Type B pancreatic cell (in vitro differentiated cells): ENCODE results near the gene NID1. TPM values are rescaled to one million over a fixed set of nuclear protein-coding genes. Genes with fewer than 3 reads are reported as not detected.

ENCODE experiments used
- DNase-seq: peaks from one replicate; pipeline ENCODE4 v3.0.0; 2021; ENCODE audit warnings: mixed read lengths; ENCODE audit not compliant: unreplicated experiment; ENCODE audit errors: extremely low spot score
- H3K27ac Mint-ChIP-seq: 2 replicates; pipeline ENCODE4 v1.8.0; 2021; ENCODE audit warnings: mild to moderate bottlenecking, mixed read lengths
- H3K27me3 Mint-ChIP-seq: 2 replicates; pipeline ENCODE4 v1.8.0; 2021; ENCODE audit warnings: mixed read lengths
- H3K36me3 Mint-ChIP-seq: 2 replicates; pipeline ENCODE4 v1.8.0; 2021; ENCODE audit warnings: mixed read lengths
- H3K4me1 Mint-ChIP-seq: one replicate; pipeline ENCODE4 v1.8.0; 2021; ENCODE audit warnings: mixed read lengths; ENCODE audit not compliant: unreplicated experiment
- H3K4me3 Mint-ChIP-seq: 2 replicates; pipeline ENCODE4 v1.8.0; 2021; ENCODE audit warnings: mild to moderate bottlenecking, mixed read lengths
- H3K9me3 Mint-ChIP-seq: 2 replicates; pipeline ENCODE4 v1.8.0; 2021; ENCODE audit warnings: mixed read lengths
- total RNA-seq: library from RNA; stranded (reverse); gene quantifications from 2 replicates; pipeline ENCODE4 v1.2.1, GENCODE V29; 2021; ENCODE audit warnings: low replicate concordance
- TF ChIP-seq, protein P1 (sequence below): fragments of 200-600 bp; sonication (generic); conservative IDR thresholded peaks from 2 replicates; pipeline ENCODE4 v1.5.0; 2021; ENCODE audit warnings: antibody characterized with exemption, mild to moderate bottlenecking

The NID1 gene
- total RNA-seq, 1 donor from 2014 or later: 65.6 TPM

DNA sequence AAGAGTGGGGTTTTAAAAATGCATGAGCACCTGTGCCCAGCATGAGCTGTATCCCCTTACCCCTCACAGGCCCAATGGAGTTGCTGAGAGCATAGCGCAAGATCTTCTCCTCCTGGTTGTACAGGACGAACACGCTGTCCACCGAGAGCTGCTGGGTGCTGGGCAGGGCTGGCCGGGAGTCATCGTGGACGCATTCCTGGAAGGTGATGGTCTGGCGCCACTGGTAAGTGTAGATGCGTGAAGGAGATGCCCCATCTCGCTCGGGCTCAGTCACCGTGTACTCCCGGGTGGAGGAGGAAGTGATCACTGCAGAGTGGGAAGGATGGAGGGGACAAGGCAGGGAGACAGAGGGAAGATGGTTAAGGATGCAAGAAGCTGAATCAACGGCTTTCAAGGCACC, 39.1 kb downstream of the NID1 start:
- Mint-ChIP-seq H3K4me3 (no peak overlapping the region), H3K4me1 (peaks cover under 1% of the 10 kb centered on the region), H3K36me3 (peaks cover 3% of the 10 kb centered on the region), H3K9me3 (no peaks in the 10 kb centered on the region), H3K27me3 (no peaks in the 10 kb centered on the region), H3K27ac (no peak overlapping the region)
- no peak for DNase-seq
- TF ChIP-seq, protein P1, sequence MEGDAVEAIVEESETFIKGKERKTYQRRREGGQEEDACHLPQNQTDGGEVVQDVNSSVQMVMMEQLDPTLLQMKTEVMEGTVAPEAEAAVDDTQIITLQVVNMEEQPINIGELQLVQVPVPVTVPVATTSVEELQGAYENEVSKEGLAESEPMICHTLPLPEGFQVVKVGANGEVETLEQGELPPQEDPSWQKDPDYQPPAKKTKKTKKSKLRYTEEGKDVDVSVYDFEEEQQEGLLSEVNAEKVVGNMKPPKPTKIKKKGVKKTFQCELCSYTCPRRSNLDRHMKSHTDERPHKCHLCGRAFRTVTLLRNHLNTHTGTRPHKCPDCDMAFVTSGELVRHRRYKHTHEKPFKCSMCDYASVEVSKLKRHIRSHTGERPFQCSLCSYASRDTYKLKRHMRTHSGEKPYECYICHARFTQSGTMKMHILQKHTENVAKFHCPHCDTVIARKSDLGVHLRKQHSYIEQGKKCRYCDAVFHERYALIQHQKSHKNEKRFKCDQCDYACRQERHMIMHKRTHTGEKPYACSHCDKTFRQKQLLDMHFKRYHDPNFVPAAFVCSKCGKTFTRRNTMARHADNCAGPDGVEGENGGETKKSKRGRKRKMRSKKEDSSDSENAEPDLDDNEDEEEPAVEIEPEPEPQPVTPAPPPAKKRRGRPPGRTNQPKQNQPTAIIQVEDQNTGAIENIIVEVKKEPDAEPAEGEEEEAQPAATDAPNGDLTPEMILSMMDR: no peak

GRCh38 chr1:236024641-236025040, 40.2 kb downstream of the NID1 start:
- TF ChIP-seq, protein P1: no peak
- H3K27me3 Mint-ChIP-seq: peaks cover 4% of the 10 kb centered on the region
- no peak overlapping the region for H3K27ac Mint-ChIP-seq
- H3K36me3 Mint-ChIP-seq: peaks cover 6% of the 10 kb centered on the region
- H3K9me3 Mint-ChIP-seq: no peaks in the 10 kb centered on the region
- DNase-seq: no peak
- no peak overlapping the region for H3K4me3 Mint-ChIP-seq
- H3K4me1 Mint-ChIP-seq: peaks cover 8% of the 10 kb centered on the region

DNA sequence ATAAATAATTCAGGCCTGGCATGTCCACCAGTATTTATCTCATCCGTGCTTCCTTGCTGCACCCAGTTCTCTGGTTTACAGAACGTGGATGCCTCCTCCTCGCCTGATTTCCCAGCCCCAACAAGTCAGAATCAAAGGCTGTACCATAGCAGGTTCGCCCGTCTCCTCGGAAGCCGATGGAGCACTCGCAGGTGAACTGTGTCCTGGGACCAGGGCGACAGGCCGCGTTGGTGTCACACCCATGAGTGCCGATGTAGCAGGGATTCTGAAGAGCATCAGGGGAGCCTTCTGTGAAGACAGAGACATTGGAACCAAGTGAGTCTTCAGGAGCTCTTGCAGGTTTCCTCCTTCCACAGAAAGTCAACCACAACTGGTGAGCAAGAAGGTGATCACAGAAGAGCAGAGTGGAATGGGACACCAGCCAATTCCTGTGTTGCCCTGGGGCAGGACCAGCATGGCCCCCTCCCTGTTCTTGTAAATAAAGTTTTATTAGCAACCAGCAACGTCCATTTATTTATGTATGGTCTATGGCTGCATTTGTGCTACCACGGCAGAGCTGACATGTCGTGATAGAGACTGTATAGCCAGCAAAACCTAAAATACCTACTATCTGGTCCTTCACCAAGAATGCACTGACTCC, 40.8 kb downstream of the NID1 start:
- Mint-ChIP-seq H3K36me3 (peaks cover 6% of the 10 kb centered on the region), H3K27me3 (peaks cover 4% of the 10 kb centered on the region), H3K4me3 (no peak overlapping the region), H3K9me3 (no peaks in the 10 kb centered on the region), H3K4me1 (peaks cover 12% of the 10 kb centered on the region), H3K27ac (no peak overlapping the region)
- TF ChIP-seq, protein P1: no peak
- DNase-seq: no peak

- no peak overlapping the region for H3K4me3 Mint-ChIP-seq
- H3K27ac Mint-ChIP-seq: no peak overlapping the region
- no peak for DNase-seq
- TF ChIP-seq, protein P1: no peak
- peaks cover 17% of the 10 kb centered on the region for H3K4me1 Mint-ChIP-seq
- H3K36me3 Mint-ChIP-seq: peaks cover 6% of the 10 kb centered on the region
- H3K9me3 Mint-ChIP-seq: no peaks in the 10 kb centered on the region
- H3K27me3 Mint-ChIP-seq: peaks cover 4% of the 10 kb centered on the region
Observed at GRCh38 chr1:236021424-236022135, 43.3 kb downstream of the NID1 start.

DNA sequence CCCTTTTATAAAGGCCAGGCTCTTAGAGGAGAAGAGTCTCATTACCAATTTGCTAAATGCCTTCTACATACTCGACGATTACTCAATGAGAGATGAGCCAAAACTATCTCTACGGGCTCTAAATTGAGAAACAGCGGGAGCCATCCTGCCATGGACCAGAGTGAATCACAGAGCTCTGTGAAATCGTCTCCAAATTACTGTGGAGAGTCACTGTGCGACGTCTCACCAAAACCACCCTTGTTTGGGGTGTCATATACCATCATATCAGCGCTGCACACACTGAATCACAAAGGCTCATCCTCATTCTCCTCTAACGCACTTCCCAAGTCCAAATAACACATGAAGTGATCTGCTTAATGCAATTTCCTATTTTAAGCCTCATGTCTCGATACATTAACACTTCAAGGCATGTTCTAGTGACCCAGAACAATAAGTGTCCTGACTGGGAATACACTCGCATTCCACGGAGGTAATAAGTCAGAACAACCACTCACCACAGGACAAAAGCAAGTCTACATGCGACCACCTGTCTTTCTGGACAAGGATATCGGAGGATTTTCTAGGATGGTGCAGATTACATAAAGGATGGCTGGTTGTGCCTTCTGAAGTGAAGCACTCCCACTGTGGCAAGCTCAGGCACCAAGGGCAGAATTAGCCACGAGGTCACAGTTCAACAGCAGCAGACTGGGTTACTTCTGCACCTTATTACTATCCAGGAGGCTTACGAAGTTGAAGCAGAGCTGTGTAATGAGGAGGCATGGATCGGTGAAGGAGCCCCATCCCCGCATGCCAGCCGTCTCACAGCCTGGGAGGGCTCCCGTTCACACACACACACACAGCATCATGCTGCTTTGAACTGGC, 44.3 kb downstream of the NID1 start:
- H3K27me3 Mint-ChIP-seq: peaks cover 4% of the 10 kb centered on the region
- DNase-seq: no peak
- peaks cover 6% of the 10 kb centered on the region for H3K36me3 Mint-ChIP-seq
- no peak overlapping the region for H3K4me3 Mint-ChIP-seq
- H3K9me3 Mint-ChIP-seq: no peaks in the 10 kb centered on the region
- TF ChIP-seq, protein P1: no peak
- H3K27ac Mint-ChIP-seq: no peak overlapping the region
- H3K4me1 Mint-ChIP-seq: peaks cover 17% of the 10 kb centered on the region
